D341Med (cell line): ENCODE results near the gene PHRF1.

Experiments used
- DNase-seq: peaks from one replicate; pipeline ENCODE4 v3.0.0; 2012; ENCODE audit warnings: low spot score

Gene PHRF1

GRCh38 chr11:575996-576768 is at the start of gene PHRF1:
Gene PHRF1 (plus strand): TSS chr11:576470. CDS start chr11:581513, 5,043 bp downstream.
- peak; percentile 98 for DNase-seq

- DNase-seq, result no peak
Observed at GRCh38 chr11:528166-528814, 48.0 kb upstream of the PHRF1 start.

- DNase-seq, result no peak
Observed at GRCh38 chr11:528815-529727, 47.2 kb upstream of the PHRF1 start.

- no peak for DNase-seq
Observed at GRCh38 chr11:529728-530411, 46.4 kb upstream of the PHRF1 start.

- no peak for DNase-seq
Observed at GRCh38 chr11:530960-531831, 45.1 kb upstream of the PHRF1 start.

- DNase-seq, result no peak
Observed at GRCh38 chr11:531919-532526, 44.2 kb upstream of the PHRF1 start.

GRCh38 chr11:532527-532985 is 43.7 kb upstream of the PHRF1 start:
- no peak for DNase-seq

- no peak for DNase-seq
Observed at GRCh38 chr11:532986-533585, 43.2 kb upstream of the PHRF1 start.

- DNase-seq, result no peak
Observed at GRCh38 chr11:533586-534395, 42.5 kb upstream of the PHRF1 start.

GRCh38 chr11:534396-535209 is 41.7 kb upstream of the PHRF1 start:
- DNase-seq, result peak; percentile 64

GRCh38 chr11:535210-535518 is 41.1 kb upstream of the PHRF1 start:
- no peak for DNase-seq

GRCh38 chr11:535519-536454 is 40.5 kb upstream of the PHRF1 start, which contains the start of gene HRAS:
Gene HRAS (minus strand): TSS chr11:535576.
- DNase-seq, result peak; percentile 100

GRCh38 chr11:536841-537621 is 39.2 kb upstream of the PHRF1 start, which contains the start of gene LRRC56:
Gene LRRC56 (plus strand): TSS chr11:537527. CDS start chr11:540685, 3,158 bp downstream.
- peak; percentile 83 for DNase-seq

GRCh38 chr11:537622-538430 is 38.4 kb upstream of the PHRF1 start:
- no peak for DNase-seq

- no peak for DNase-seq
Observed at GRCh38 chr11:538431-539051, 37.7 kb upstream of the PHRF1 start.
